Fibroblast of mammary gland (primary cell): ENCODE data around the gene MYH14.

Source experiments
- DNase-seq: peaks from one replicate; pipeline ENCODE4 v3.0.0-alpha.2; 2010; ENCODE audit warnings: low read depth
- H3K4me3 ChIP-seq: 2 replicates; pipeline ENCODE4 v1.5.1; 2011; ENCODE audit warnings: low read depth, mild to moderate bottlenecking, low read length, moderate library complexity; ENCODE audit not compliant: control insufficient read depth
- TF ChIP-seq, protein P1 (sequence below): conservative IDR thresholded peaks from 2 replicates; pipeline ENCODE4 v1.5.1; 2011; ENCODE audit warnings: low read depth, low read length, inconsistent platforms; ENCODE audit not compliant: control insufficient read depth, insufficient read depth

The MYH14 gene

DNA sequence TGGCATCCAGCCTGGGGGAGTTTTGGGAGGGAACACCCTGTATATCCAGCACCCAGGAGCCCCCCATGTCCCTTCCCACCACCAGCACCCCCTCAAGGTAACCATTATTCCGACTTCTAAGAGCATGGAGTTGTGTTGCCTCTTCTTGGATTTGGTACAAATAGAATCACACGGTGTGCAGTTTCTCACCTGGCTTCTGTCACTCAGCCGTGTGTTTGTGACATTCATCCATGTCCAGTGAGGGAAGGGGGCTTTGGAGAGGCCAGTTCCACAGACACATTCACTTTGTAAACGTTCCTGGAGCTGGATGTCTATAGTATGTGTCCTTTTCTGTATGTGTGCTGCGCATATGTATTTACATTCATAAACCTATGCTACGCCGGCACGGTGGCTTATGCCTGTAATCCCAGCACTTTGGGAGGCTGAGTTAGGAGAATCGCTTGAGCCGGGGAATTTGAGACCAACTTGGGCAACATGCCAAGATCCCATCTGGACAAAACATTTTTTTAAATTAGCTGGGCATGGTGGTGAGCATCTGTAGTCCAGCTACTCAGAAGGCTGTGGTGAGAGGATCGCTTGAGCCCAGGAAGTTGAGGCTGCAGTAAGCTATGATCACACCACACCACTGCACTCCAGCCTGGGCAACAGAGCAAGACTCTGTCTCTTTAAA, 36.6 kb downstream of the MYH14 start:
- TF ChIP-seq, protein P1, sequence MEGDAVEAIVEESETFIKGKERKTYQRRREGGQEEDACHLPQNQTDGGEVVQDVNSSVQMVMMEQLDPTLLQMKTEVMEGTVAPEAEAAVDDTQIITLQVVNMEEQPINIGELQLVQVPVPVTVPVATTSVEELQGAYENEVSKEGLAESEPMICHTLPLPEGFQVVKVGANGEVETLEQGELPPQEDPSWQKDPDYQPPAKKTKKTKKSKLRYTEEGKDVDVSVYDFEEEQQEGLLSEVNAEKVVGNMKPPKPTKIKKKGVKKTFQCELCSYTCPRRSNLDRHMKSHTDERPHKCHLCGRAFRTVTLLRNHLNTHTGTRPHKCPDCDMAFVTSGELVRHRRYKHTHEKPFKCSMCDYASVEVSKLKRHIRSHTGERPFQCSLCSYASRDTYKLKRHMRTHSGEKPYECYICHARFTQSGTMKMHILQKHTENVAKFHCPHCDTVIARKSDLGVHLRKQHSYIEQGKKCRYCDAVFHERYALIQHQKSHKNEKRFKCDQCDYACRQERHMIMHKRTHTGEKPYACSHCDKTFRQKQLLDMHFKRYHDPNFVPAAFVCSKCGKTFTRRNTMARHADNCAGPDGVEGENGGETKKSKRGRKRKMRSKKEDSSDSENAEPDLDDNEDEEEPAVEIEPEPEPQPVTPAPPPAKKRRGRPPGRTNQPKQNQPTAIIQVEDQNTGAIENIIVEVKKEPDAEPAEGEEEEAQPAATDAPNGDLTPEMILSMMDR: no peak
- no peak overlapping the region for H3K4me3 ChIP-seq
- peak; percentile 25 for DNase-seq

DNA sequence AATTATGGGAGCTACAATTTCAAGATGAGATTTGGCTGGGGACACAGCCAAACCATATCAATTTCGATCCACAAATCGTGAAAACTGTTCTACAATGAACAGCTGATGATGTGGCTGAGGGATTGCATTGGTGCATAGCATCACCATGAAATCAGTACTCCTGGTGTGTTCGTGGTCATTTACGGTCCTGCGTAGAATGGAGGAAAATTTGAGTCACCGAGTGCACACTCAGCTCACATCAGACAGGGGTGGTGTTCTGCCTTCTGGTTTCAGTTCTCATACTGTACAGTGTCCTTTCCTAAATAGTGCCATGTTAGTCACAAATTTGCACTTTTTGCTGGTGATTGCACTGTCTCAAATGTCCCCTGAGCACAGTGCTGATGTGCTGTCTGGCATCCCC, 39.2 kb downstream of the MYH14 start:
- peak; percentile 56 for DNase-seq
- TF ChIP-seq, protein P1: no peak
- H3K4me3 ChIP-seq: no peak overlapping the region

DNA sequence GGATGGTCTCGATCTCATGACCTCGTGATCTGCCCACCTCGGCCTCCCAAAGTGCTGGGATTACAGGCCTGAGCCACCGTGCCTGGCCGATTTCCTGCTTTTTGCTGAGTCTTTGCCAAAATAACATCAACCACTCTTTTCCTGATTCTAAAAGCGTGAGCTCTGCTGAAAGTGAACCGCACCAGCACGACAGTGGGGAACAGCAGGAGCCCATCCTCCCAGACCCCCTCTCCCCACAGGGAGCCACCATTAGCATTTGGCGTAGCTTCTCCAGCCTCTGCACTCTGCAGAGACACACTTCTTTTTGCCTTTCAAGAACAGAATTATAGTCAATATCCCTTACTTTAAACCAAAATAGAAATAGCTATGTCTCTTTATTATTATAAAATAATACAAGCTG, 41.3 kb downstream of the MYH14 start:
- TF ChIP-seq, protein P1: no peak
- DNase-seq: no peak
- H3K4me3 ChIP-seq: no peak overlapping the region

DNA sequence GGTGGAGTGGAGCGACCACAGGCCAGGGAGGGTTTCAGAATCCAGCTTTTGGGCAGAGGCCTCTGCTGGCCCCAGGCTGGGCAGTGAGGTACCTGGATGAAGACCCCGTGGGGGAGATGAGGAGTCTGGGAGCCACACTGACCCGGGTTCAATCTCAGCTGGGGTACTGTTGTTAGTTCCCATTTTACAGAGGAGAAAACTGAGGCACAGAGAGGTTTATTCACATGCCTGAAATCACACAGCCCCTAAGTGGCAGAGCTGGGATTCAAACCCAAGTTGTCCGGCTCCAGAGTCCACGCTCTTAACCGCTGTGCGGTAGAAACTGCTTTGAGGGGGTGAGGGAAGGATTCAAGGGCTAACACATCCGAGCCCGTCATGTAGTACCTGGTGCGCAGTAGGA, 45.0 kb downstream of the MYH14 start:
- TF ChIP-seq, protein P1: no peak
- DNase-seq: no peak
- no peak overlapping the region for H3K4me3 ChIP-seq

DNA sequence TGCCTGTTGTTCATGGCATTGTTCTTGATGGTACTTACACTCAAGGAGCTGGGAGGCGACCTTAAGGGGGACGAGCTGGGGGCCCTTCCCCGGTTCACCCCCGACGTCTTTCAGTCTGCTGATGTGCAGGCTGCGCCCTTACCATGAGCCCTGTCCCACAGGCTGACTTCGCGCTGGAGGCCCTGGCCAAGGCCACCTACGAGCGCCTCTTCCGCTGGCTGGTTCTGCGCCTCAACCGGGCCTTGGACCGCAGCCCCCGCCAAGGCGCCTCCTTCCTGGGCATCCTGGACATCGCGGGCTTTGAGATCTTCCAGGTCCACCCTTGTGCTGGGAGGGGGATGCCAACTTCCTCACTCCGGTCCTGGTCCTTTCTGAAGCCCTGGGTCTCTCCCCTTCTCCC, 45.4 kb downstream of the MYH14 start:
- TF ChIP-seq, protein P1: no peak
- H3K4me3 ChIP-seq: no peak overlapping the region
- DNase-seq: no peak

DNA sequence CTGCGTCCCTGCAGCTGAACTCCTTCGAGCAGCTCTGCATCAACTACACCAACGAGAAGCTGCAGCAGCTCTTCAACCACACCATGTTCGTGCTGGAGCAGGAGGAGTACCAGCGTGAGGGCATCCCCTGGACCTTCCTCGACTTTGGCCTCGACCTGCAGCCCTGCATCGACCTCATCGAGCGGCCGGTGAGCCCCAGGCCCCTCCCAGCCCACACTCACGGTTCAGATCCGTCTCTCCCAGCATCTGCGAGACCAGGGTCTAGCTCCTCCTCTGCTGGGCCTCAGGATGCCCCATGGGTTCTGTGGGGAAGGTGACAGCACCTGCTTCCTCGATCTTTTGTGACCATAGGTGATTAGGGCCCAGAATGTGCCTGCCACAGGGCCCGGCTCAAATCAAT, 46.2 kb downstream of the MYH14 start:
- no peak overlapping the region for H3K4me3 ChIP-seq
- DNase-seq: no peak
- TF ChIP-seq, protein P1: no peak
